ENCODE measurements around the gene HYLS1.

The HYLS1 gene

GRCh38 chr11:125934473-125934872 lies 47.0 kb downstream of the HYLS1 start:
- DNase-seq, result no peak

- no peak for DNase-seq
Measured at GRCh38 chr11:125935056-125935455, 47.6 kb downstream of the HYLS1 start.

- DNase-seq, result peak; percentile 58
Measured at GRCh38 chr11:125935618-125936199, 48.2 kb downstream of the HYLS1 start.

GRCh38 chr11:125938418-125938817 lies 51.0 kb downstream of the HYLS1 start:
- no peak for DNase-seq

- DNase-seq, result no peak
Measured at GRCh38 chr11:125939081-125939521, 51.6 kb downstream of the HYLS1 start.

- DNase-seq, result no peak
Measured at GRCh38 chr11:125940145-125940544, 52.7 kb downstream of the HYLS1 start.

GRCh38 chr11:125941267-125941618 lies 53.8 kb downstream of the HYLS1 start:
- no peak for DNase-seq

- peak; percentile 28 for DNase-seq
Measured at GRCh38 chr11:125941619-125942611, 54.4 kb downstream of the HYLS1 start.

GRCh38 chr11:125942771-125943428 lies 55.4 kb downstream of the HYLS1 start:
- DNase-seq, result no peak

- no peak for DNase-seq
Measured at GRCh38 chr11:125943661-125944349, 56.3 kb downstream of the HYLS1 start.

- no peak for DNase-seq
Measured at GRCh38 chr11:125944350-125945010, 57.0 kb downstream of the HYLS1 start.

- DNase-seq, result no peak
Measured at GRCh38 chr11:125945011-125945796, 57.7 kb downstream of the HYLS1 start.

- peak; percentile 26 for DNase-seq
Measured at GRCh38 chr11:125945797-125946520, 58.5 kb downstream of the HYLS1 start, which contains the start of gene VSIG10L2. TSS of gene VSIG10L2 (plus strand) at chr11:125946044. CDS start at chr11:125946056, 12 bp downstream.

- DNase-seq, result no peak
Measured at GRCh38 chr11:125946712-125947418, 59.4 kb downstream of the HYLS1 start.

GRCh38 chr11:125947419-125948277 lies 60.2 kb downstream of the HYLS1 start:
- no peak for DNase-seq

GRCh38 chr11:125948278-125949051 lies 61.0 kb downstream of the HYLS1 start:
- DNase-seq, result no peak

GRCh38 chr11:125949271-125950177 lies 62.1 kb downstream of the HYLS1 start:
- DNase-seq, result no peak

All from fibroblast of skin of right biceps (primary cell).